ENCODE results near the gene PCBP4.
A peak's percentile ranks its signal among the peaks of the same experiment; 100 is the strongest.

Gene PCBP4

GRCh38 chr3:51970606-51971300 is 3.5 kb upstream of the PCBP4 start:
- DNase-seq, result no peak

- no peak for DNase-seq
Measured at GRCh38 chr3:51969841-51970240, 2.6 kb upstream of the PCBP4 start.

DNA sequence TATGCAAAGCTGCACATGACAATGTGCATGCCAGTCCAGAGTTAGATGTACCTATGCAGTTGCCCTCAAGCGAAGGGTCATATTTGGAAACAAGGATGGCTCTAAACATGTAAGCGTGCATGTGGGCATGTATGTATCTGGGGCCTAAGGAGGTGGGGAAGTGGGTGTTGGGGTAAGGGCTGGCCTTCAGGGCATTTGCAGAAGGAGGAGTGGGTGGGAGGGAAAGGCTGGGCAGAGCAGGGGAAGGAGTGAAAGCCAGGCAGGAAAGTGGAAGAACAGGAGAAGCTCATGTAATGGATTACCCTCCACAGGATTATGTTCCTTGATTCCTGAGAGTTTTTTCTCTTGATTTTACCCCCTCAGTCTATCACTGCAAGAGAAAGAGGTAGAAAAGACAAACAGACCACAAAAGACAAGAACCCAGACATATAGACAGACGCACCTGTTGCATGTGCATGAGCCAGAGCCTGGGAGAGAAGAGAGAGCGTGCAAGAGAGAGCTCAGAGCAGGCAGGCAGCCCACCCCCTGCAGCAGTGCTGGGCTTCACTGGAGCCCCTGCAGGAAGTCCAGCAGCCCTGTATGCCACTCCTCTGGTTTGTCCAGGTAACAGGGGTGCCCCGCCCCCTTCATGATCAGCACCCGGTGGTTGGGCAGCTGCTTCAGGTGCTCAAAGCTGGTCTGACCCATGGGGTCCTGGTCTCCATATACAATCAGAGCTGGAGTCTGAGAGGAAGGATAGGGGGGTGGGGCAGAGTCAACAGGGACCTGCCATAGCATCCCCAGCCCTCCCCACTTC is 1.8 kb upstream of the PCBP4 start:
- DNase-seq, result no peak

GRCh38 chr3:51968170-51968775 is 1.0 kb upstream of the PCBP4 start:
- no peak for DNase-seq

- no peak for DNase-seq
Measured at GRCh38 chr3:51966922-51967383, 301 bp downstream of the PCBP4 start.

DNA sequence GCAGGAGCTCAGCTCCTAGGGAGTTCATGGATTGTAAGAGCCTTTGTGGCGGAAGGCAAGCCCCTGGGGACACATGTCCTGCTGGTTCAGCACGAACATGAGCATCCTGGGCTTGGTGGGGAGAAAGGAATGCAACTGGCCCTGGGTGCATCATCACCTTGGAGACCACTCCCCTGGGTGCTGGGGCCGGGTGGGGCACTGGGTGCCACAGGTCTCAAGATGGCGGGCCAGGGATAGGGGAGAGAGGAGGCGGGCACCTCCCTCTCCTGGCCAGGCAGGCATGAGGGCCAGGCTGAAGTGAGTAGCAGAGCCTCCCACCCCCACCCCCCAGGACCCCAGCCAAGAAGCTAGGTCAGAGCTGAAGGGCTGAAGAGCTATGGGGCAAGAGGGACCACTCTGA is 768 bp downstream of the PCBP4 start:
- DNase-seq, result no peak

DNA sequence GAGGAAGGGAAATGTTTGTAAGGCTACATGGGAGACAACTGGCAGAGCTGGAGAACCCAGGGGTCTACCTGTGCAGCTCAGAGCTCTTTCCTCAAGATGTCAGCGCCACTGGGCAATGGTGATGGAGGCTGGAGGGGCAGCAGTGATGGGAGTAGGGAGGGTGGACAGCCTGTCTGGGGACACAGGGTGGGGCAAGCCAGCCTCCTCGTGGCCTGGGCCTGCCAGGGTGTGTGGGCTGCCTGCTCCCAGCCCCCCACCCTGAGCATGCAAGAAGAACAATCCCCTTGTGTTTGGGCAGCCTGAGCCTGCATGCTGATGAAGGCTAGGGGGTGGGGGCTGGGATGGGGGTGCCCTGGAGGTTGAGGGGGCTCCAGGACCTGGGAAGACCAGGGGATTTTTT is 1.2 kb downstream of the PCBP4 start:
- no peak for DNase-seq

DNA sequence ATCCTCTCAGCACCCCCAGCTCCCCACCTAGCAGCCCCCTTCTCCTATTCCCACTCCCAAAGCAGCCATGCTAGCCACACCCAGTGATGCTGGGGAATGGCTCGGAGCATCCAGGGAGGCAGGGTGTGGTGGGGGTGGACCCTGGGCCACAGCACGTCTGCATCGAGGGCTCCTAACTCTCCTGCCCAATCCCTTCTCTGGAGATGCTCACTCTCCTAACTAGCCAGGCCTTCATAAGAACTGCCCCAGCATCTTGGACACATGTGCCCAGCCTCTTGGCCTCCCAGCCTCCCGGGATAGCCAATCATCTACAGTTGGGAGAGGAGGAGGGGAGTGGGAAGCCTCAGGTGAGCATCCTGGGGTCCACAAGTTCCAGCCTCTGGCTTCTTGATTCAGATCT is 2.7 kb downstream of the PCBP4 start:
- no peak for DNase-seq

- DNase-seq, result no peak
Measured at GRCh38 chr3:51963951-51964451, 3.3 kb downstream of the PCBP4 start.

DNA sequence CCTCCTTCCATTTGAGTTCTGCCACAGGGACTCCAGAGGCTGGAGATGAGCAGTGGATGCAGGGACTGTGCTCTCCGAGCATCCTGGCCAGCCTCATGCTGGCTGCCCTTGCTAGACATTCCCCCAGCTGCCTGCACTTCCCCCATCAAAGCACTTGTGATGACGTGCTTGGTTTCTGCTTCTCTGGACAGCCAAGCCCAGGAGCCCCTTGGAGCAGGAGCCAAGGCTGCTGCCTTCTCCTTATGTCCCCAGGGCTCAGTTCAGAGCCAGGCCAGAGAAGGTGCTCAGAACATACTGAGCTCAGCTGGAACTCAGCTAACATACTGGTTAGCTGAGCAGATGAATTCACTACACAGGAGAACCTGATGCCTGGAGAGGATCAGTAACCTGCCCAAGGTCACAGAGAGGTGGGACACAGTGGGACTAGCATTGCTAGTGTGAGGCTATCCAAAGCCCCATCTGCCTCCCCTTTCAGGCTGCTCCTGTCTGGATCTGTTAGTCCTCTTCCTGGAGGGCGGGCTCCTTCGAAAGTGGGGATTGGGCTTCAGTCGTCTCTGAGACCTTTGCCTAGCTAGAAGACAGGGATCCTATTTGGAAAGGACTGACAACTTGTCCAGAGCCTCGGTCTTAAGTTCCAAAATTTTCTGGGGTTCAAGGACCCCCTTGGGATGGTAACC is 4.3 kb downstream of the PCBP4 start:
- no peak for DNase-seq

- no peak for DNase-seq
Measured at GRCh38 chr3:51961602-51962569, 5.4 kb downstream of the PCBP4 start.

GRCh38 chr3:51961011-51961410 is 6.2 kb downstream of the PCBP4 start:
- DNase-seq, result no peak

- no peak for DNase-seq
Measured at GRCh38 chr3:51960386-51960785, 6.9 kb downstream of the PCBP4 start.

GRCh38 chr3:51959651-51960050 is 7.6 kb downstream of the PCBP4 start:
- no peak for DNase-seq

- DNase-seq, result no peak
Measured at GRCh38 chr3:51958603-51959521, 8.4 kb downstream of the PCBP4 start.

GRCh38 chr3:51957520-51958205 is 9.6 kb downstream of the PCBP4 start:
- no peak for DNase-seq

DNA sequence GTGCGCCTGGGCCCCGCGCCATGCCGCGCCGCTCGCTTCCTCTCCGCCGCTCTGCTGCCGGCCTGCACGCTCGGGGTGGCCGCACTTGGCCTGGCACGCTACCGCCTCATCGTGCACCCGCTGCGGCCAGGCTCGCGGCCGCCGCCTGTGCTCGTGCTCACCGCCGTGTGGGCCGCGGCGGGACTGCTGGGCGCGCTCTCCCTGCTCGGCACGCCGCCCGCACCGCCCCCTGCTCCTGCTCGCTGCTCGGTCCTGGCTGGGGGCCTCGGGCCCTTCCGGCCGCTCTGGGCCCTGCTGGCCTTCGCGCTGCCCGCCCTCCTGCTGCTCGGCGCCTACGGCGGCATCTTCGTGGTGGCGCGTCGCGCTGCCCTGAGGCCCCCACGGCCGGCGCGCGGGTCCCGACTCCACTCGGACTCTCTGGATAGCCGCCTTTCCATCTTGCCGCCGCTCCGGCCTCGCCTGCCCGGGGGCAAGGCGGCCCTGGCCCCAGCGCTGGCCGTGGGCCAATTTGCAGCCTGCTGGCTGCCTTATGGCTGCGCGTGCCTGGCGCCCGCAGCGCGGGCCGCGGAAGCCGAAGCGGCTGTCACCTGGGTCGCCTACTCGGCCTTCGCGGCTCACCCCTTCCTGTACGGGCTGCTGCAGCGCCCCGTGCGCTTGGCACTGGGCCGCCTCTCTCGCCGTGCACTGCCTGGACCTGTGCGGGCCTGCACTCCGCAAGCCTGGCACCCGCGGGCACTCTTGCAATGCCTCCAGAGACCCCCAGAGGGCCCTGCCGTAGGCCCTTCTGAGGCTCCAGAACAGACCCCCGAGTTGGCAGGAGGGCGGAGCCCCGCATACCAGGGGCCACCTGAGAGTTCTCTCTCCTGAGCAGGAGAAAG is 11.1 kb downstream of the PCBP4 start:
- peak; percentile 30 to 33 for DNase-seq

GRCh38 chr3:51955175-51955892 is 11.9 kb downstream of the PCBP4 start, which contains the start of gene GPR62:
Gene GPR62, plus strand, starts transcription at chr3:51955381. Its CDS starts 272 bp downstream, at chr3:51955653.
- DNase-seq, result no peak
